ENCODE results near the gene NDUFS6. TPM values are rescaled to one million over a fixed set of nuclear protein-coding genes. Genes with fewer than 3 reads are reported as not detected.

NDUFS6 gene
- total RNA-seq, 4 donors from 2014 or later, result 36.1 to 72.7 (median 57.3) TPM

DNA sequence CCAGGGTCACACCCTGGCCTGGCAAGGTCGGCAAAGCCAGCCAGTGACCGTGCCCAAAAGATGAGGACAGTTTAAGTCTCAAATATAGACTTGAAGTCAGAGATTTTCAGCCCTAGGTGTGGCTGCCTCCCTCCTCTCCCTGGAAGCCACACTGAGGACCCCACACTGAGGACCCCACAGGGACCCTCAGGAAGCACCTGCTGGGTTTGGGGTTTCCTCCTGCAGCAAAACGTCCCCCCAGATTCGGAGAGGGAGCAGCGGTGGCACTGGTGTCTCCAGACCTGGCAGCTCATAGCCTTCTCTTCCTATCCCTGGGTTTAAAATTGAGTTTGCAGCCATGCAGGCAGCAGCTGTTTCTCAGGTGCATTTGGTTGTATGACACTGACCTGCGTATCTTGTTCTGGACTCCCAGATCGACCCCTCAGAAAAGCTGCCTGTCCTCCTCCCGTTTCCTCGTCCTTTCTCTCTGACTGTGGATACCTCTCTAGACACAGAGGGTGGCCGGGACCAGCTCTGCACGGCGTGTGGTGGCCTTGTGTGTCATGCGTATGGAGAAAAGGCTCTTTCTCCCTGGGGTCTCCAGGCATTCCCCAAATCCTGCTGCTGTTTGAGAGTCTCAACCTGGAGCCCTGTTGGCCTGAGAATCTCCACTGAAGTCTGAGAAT lies 38.2 kb upstream of the NDUFS6 start:
- TF ChIP-seq, protein P1, sequence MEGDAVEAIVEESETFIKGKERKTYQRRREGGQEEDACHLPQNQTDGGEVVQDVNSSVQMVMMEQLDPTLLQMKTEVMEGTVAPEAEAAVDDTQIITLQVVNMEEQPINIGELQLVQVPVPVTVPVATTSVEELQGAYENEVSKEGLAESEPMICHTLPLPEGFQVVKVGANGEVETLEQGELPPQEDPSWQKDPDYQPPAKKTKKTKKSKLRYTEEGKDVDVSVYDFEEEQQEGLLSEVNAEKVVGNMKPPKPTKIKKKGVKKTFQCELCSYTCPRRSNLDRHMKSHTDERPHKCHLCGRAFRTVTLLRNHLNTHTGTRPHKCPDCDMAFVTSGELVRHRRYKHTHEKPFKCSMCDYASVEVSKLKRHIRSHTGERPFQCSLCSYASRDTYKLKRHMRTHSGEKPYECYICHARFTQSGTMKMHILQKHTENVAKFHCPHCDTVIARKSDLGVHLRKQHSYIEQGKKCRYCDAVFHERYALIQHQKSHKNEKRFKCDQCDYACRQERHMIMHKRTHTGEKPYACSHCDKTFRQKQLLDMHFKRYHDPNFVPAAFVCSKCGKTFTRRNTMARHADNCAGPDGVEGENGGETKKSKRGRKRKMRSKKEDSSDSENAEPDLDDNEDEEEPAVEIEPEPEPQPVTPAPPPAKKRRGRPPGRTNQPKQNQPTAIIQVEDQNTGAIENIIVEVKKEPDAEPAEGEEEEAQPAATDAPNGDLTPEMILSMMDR (IDR thresholded peaks at IDR 0.05), result no peak
- TF ChIP-seq POLR2A (IDR thresholded peaks at IDR 0.05), result no peak
- Histone ChIP-seq H3K27me3 (peaks cover 0 to 55% (median 0%) of the 10 kb centered on the region in 4 donors), H3K9me3 (no peaks in the 10 kb centered on the region), H3K4me3 (no peak overlapping the region), H3K36me3 (no peaks in the 10 kb centered on the region), H3K27ac (no peak overlapping the region), H3K4me1 (no peaks in the 10 kb centered on the region)
- intact Hi-C loops (cut with DNase I), result no loop called here
- WGBS, 2 donors, result 65 to 69% methylated on average over 11 to 13 of the region's 13 CpGs
- DNase-seq, result no peak

DNA sequence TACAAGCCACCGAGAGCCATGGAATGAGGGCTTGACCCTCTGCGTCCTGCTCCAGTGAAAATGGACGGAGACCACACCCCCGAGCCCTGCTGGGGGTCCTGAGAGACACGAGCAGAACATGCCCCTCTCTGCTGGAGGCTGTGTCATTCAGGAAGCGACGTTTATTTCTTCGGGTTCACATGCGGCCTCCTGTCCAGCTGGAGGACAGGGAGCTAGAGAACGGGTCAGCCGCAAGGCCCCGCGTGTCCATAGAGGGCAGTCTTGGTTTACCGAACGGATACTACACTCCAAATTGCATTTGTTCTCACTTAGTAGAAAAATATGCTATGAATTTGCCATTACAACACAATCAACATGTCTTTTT lies 37.7 kb upstream of the NDUFS6 start:
- Histone ChIP-seq H3K27me3 (peaks cover 0 to 57% (median 0%) of the 10 kb centered on the region in 4 donors), H3K27ac (no peak overlapping the region), H3K4me1 (no peaks in the 10 kb centered on the region), H3K4me3 (no peak overlapping the region), H3K36me3 (no peaks in the 10 kb centered on the region), H3K9me3 (no peaks in the 10 kb centered on the region)
- no peak for TF ChIP-seq POLR2A (IDR thresholded peaks at IDR 0.05)
- TF ChIP-seq, protein P1 (IDR thresholded peaks at IDR 0.05), result peak in 5 of 6 experiments; percentile 26 to 60 (median 50)
- no peak for DNase-seq
- intact Hi-C loops (cut with DNase I), result no loop called here
- WGBS, 2 donors, result 36 to 38% methylated on average over 7 of the region's 15 CpGs

DNA sequence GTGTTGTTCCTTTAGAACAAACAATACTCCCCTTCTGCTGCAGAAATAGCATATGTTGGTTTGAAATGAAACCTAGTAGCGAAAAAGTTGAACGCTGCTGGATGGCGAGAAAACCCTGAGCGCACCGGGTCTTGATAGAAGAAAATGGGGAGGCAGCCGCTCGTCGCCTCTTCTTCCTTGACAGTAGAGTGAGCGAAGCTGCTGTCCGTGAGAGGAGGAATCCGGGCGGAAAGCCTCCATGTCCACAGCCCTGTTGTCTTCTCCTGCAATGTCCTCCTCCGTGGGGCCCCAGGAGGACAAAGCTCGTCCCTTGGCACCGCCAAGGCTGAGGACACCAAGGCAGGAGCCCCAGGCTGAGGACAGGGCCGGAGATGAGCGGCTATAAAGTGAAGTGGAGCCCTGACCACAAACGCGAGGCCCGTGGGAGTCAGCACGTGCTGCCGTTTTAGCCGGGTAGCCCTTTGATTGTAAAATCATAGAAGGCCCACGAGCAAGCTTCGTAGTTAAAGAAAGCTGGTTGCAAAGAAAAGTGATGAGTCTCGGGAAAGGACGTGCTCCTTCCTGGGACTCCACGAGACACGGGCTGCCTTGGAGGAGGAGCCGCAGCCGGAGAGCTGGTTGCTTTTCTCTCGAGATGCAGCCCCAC lies 37.1 kb upstream of the NDUFS6 start:
- no peaks in the 10 kb centered on the region for H3K4me1 ChIP-seq
- intact Hi-C loops (cut with DNase I), result no loop called here
- 75 to 79% methylated on average over 25 to 32 of the region's 32 CpGs for WGBS, 2 donors
- H3K27me3 ChIP-seq, result peaks cover 0 to 57% (median 0%) of the 10 kb centered on the region in 4 donors
- H3K4me3 ChIP-seq, result no peak overlapping the region
- H3K27ac ChIP-seq, result no peak overlapping the region
- no peaks in the 10 kb centered on the region for H3K9me3 ChIP-seq
- TF ChIP-seq POLR2A (IDR thresholded peaks at IDR 0.05), result no peak
- TF ChIP-seq, protein P1 (IDR thresholded peaks at IDR 0.05), result no peak
- no peak for DNase-seq
- no peaks in the 10 kb centered on the region for H3K36me3 ChIP-seq

DNA sequence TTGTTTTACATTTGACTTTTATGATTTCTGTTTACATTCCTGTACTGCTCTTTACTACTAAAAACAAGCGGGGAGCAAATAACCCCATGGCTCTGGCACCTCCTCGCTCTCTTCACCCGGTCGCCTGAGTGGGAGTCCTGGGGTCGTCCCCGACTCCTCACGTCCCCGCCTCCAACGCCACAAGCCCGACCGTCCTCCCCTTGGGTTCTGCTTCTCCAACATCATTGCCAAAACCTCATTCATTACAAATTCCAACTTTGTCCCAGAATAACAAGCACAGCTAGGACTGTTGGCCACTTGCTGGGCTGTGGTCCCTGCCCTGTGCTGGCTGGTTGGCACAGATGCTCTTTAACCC lies 36.6 kb upstream of the NDUFS6 start:
- Histone ChIP-seq H3K4me1 (no peaks in the 10 kb centered on the region), H3K27me3 (peaks cover 0 to 61% (median 0%) of the 10 kb centered on the region in 4 donors), H3K27ac (no peak overlapping the region), H3K36me3 (no peaks in the 10 kb centered on the region), H3K4me3 (no peak overlapping the region), H3K9me3 (no peaks in the 10 kb centered on the region)
- no peak for TF ChIP-seq POLR2A (IDR thresholded peaks at IDR 0.05)
- TF ChIP-seq, protein P1 (IDR thresholded peaks at IDR 0.05), result no peak
- 84 to 86% methylated on average over 11 of the region's 11 CpGs for WGBS, 2 donors
- intact Hi-C loops (cut with DNase I), result no loop called here
- no peak for DNase-seq

DNA sequence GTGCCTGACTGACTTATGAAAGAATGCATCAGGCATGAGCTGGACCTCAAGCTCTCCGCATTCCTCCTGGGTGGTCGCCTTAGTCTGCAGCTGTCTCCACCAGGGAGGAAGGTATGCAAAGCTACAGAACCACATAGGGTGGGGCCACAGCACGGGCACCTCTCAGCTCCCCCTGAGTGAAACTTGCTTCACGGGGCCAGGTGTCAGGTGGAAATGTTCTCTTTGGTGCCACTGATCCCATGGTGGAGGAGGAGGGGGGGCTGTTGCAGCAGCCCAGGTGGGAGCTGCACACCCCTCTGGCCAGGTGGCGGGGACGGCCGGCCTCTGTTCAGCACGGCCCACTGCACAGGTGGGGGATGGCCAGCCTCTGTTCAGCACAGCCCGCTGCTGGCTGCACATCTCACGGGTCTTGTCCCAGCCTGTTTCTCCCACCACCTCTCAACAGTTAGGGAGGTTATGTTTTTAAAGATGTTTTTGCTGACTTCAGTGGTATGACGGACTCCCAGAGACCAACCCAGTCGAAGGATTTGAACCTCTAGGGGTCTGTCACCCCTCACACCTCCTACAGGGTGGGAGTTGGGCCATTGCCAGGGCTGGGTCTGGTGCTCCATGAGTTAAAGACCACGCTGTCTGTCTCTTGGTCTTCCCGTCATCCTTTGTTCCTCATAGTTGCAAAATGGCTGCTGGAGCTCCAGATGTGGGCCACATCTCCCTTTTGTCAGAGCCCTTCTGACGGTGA lies 35.9 kb upstream of the NDUFS6 start:
- WGBS, 2 donors, result 75 to 94% methylated on average over 3 to 6 of the region's 15 CpGs

More for the DNA sequence above, 35.9 kb upstream of the NDUFS6 start:
- intact Hi-C loops (cut with DNase I), result no loop called here
- H3K4me1 ChIP-seq, result no peaks in the 10 kb centered on the region
- no peak overlapping the region for H3K27ac ChIP-seq
- H3K4me3 ChIP-seq, result no peak overlapping the region
- TF ChIP-seq POLR2A (IDR thresholded peaks at IDR 0.05), result no peak
- H3K9me3 ChIP-seq, result no peaks in the 10 kb centered on the region
- no peak for DNase-seq
- no peaks in the 10 kb centered on the region for H3K36me3 ChIP-seq
- H3K27me3 ChIP-seq, result peaks cover 0 to 68% (median 0%) of the 10 kb centered on the region in 4 donors
